Measurements from ENCODE around the gene NID2.

NID2 gene

GRCh38 chr14:51960866-51961265 is 108.0 kb downstream of the NID2 start:
- no peaks in the 10 kb centered on the region; the same call in none of the 2 replicates for H3K4me1 ChIP-seq
- no peaks in the 10 kb centered on the region for H3K27me3 ChIP-seq
- TF ChIP-seq CTCF (IDR thresholded peaks at IDR 0.05; ENCODE audit: low read depth, low read length), result no peak
- H3K36me3 ChIP-seq, result peaks cover 23% of the 10 kb centered on the region
- H3K9me3 ChIP-seq, result no peaks in the 10 kb centered on the region
- H3K4me3 ChIP-seq (ENCODE audit: low read depth, low read length), result no peak overlapping the region
- no peak for DNase-seq

- no peaks in the 10 kb centered on the region; the same call in none of the 2 replicates for H3K4me1 ChIP-seq
- no peak for DNase-seq
- TF ChIP-seq CTCF (IDR thresholded peaks at IDR 0.05; ENCODE audit: low read depth, low read length), result no peak
- H3K9me3 ChIP-seq, result no peaks in the 10 kb centered on the region
- no peak overlapping the region for H3K4me3 ChIP-seq (ENCODE audit: low read depth, low read length)
- H3K27me3 ChIP-seq, result no peaks in the 10 kb centered on the region
- peaks cover 23% of the 10 kb centered on the region for H3K36me3 ChIP-seq
Observed at GRCh38 chr14:51959928-51960327, 108.9 kb downstream of the NID2 start.

GRCh38 chr14:51957950-51958349 is 110.9 kb downstream of the NID2 start:
- Histone ChIP-seq H3K27me3 (no peaks in the 10 kb centered on the region), H3K4me3 (ENCODE audit: low read depth, low read length) (no peak overlapping the region), H3K9me3 (no peaks in the 10 kb centered on the region), H3K36me3 (peaks cover 19% of the 10 kb centered on the region), H3K4me1 (no peaks in the 10 kb centered on the region; the same call in none of the 2 replicates)
- DNase-seq, result no peak
- no peak for TF ChIP-seq CTCF (IDR thresholded peaks at IDR 0.05; ENCODE audit: low read depth, low read length)

Data from BE2C (cell line).